Measurements from ENCODE around the gene VASP. TPM values are rescaled to one million over a fixed set of nuclear protein-coding genes. Genes with fewer than 3 reads are reported as not detected.

VASP gene
- polyA plus RNA-seq, 1 donor from 2014 or later, result 6.1 TPM

DNA sequence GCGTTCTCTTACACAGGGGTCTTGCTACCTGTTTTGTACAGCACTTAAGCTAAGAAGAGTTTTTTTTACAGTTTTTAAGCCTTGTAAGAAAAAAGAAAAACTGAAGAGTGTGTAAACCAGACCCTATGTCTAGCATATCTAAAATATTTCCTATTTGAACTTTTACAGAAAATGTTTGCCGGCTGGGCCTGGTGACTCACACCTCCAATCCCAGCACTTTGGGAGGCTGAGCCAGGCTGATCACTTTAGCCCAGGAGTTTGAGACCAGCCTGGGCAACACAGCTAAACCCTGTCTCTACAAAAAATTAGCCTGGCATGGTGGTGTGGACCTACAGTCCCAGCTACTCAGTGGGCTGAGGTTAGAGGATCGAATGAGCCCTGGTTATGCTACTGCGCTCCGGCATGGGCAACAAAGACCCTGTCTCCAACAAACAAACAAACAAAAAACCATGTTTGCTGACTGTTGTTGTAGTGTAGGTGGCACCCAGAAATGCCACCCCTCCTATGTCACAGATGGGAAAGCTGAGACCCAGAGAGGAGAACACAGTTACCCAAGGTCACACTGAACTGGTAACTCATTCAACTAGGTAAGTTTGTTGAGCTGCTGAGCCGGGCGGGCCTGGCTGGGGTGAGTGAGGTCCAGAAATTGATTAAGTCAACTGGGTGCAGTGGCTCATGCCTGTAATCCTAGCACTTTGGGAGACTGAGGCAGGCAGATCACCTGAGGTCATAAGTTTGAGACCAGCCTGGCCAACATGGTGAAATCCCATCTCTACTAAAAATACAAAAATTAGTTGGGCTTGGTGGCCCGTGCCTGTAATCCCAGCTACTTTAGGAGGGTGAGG lies 1.9 kb upstream of the VASP start:
- TF ChIP-seq MXI1 (conservative IDR thresholded peaks at IDR 0.05; ENCODE audit: poor library complexity, severe bottlenecking) (no peak), RAD21 (conservative IDR thresholded peaks at IDR 0.05) (no peak), POLR2AphosphoS5 (IDR thresholded peaks at IDR 0.05) (no peak), EP300 (conservative IDR thresholded peaks at IDR 0.05; ENCODE audit: poor library complexity, severe bottlenecking) (no peak), REST (IDR thresholded peaks at IDR 0.05; ENCODE audit: borderline replicate concordance) (no peak), SMC3 (conservative IDR thresholded peaks at IDR 0.05; ENCODE audit: poor library complexity) (no peak)
- TF ChIP-seq, protein P1, sequence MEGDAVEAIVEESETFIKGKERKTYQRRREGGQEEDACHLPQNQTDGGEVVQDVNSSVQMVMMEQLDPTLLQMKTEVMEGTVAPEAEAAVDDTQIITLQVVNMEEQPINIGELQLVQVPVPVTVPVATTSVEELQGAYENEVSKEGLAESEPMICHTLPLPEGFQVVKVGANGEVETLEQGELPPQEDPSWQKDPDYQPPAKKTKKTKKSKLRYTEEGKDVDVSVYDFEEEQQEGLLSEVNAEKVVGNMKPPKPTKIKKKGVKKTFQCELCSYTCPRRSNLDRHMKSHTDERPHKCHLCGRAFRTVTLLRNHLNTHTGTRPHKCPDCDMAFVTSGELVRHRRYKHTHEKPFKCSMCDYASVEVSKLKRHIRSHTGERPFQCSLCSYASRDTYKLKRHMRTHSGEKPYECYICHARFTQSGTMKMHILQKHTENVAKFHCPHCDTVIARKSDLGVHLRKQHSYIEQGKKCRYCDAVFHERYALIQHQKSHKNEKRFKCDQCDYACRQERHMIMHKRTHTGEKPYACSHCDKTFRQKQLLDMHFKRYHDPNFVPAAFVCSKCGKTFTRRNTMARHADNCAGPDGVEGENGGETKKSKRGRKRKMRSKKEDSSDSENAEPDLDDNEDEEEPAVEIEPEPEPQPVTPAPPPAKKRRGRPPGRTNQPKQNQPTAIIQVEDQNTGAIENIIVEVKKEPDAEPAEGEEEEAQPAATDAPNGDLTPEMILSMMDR (IDR thresholded peaks at IDR 0.05; ENCODE audit: poor library complexity, severe bottlenecking), result no peak
- peaks cover 17% of the 10 kb centered on the region for H3K27me3 ChIP-seq (ENCODE audit: insufficient read depth, low read depth, low read length)
- H3K4me2 ChIP-seq (ENCODE audit: low read length), result no peak overlapping the region
- no peaks in the 10 kb centered on the region for H3K79me2 ChIP-seq (replicated peaks; ENCODE audit: insufficient read depth, low read length)
- H3F3A ChIP-seq (ENCODE audit: insufficient read depth, low read length, poor library complexity, severe bottlenecking), result no peaks in the 10 kb centered on the region
- H3K9me2 ChIP-seq (ENCODE audit: insufficient read depth, low read length), result no peaks in the 10 kb centered on the region
- no peak overlapping the region for H3K4me3 ChIP-seq (ENCODE audit: low read length)
- no peak overlapping the region for H3K27ac ChIP-seq (ENCODE audit: low read length)
- no peaks in the 10 kb centered on the region for H4K20me1 ChIP-seq (ENCODE audit: insufficient read depth)
- H3K9me3 ChIP-seq (ENCODE audit: low read length), result no peaks in the 10 kb centered on the region
- H3K36me3 ChIP-seq (ENCODE audit: insufficient read depth, low read length), result no peaks in the 10 kb centered on the region
- no peak overlapping the region for H3K9ac ChIP-seq (ENCODE audit: low read length)
- no peak overlapping the region for H2AFZ ChIP-seq (ENCODE audit: low read depth, low read length)

DNA sequence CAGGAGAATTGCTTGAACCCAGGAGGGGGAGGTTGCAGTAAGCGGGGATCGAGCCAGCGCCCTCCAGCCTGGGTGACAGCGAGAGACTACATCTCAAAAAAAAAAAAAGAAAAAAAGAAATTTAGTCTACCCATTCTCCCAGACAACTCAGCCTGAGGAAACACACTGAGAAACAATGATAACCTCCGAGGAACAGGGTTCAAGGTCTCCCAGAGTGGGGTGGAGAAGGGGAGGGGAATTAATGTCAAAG lies 1.4 kb upstream of the VASP start:
- H3F3A ChIP-seq (ENCODE audit: insufficient read depth, low read length, poor library complexity, severe bottlenecking), result no peaks in the 10 kb centered on the region
- H3K9ac ChIP-seq (ENCODE audit: low read length), result no peak overlapping the region
- peak overlapping the region; percentile 95 for H3K4me3 ChIP-seq (ENCODE audit: low read length)
- H3K79me2 ChIP-seq (replicated peaks; ENCODE audit: insufficient read depth, low read length), result no peaks in the 10 kb centered on the region
- no peaks in the 10 kb centered on the region for H3K9me2 ChIP-seq (ENCODE audit: insufficient read depth, low read length)
- no peak overlapping the region for H2AFZ ChIP-seq (ENCODE audit: low read depth, low read length)
- H3K27me3 ChIP-seq (ENCODE audit: insufficient read depth, low read depth, low read length), result peaks cover 13% of the 10 kb centered on the region
- no peak overlapping the region for H3K4me2 ChIP-seq (ENCODE audit: low read length)
- no peaks in the 10 kb centered on the region for H3K36me3 ChIP-seq (ENCODE audit: insufficient read depth, low read length)
- H3K9me3 ChIP-seq (ENCODE audit: low read length), result no peaks in the 10 kb centered on the region
- H3K27ac ChIP-seq (ENCODE audit: low read length), result no peak overlapping the region
- no peaks in the 10 kb centered on the region for H4K20me1 ChIP-seq (ENCODE audit: insufficient read depth)
- TF ChIP-seq REST (IDR thresholded peaks at IDR 0.05; ENCODE audit: borderline replicate concordance), result no peak
- no peak for TF ChIP-seq EZH2 (IDR thresholded peaks at IDR 0.05; ENCODE audit: borderline replicate concordance, insufficient read depth, low read length, poor library complexity, severe bottlenecking)
- no peak for TF ChIP-seq RAD21 (conservative IDR thresholded peaks at IDR 0.05)
- TF ChIP-seq, protein P1 (IDR thresholded peaks at IDR 0.05; ENCODE audit: poor library complexity, severe bottlenecking), result no peak
- TF ChIP-seq MXI1 (conservative IDR thresholded peaks at IDR 0.05; ENCODE audit: poor library complexity, severe bottlenecking), result no peak
- no peak for TF ChIP-seq POLR2AphosphoS5 (IDR thresholded peaks at IDR 0.05)
- no peak for TF ChIP-seq TAF1 (IDR thresholded peaks at IDR 0.05; ENCODE audit: low read depth)
- no peak for TF ChIP-seq EP300 (conservative IDR thresholded peaks at IDR 0.05; ENCODE audit: poor library complexity, severe bottlenecking)
- TF ChIP-seq SMC3 (conservative IDR thresholded peaks at IDR 0.05; ENCODE audit: poor library complexity), result no peak
